ENCODE data around the gene SLC22A17.

DNA sequence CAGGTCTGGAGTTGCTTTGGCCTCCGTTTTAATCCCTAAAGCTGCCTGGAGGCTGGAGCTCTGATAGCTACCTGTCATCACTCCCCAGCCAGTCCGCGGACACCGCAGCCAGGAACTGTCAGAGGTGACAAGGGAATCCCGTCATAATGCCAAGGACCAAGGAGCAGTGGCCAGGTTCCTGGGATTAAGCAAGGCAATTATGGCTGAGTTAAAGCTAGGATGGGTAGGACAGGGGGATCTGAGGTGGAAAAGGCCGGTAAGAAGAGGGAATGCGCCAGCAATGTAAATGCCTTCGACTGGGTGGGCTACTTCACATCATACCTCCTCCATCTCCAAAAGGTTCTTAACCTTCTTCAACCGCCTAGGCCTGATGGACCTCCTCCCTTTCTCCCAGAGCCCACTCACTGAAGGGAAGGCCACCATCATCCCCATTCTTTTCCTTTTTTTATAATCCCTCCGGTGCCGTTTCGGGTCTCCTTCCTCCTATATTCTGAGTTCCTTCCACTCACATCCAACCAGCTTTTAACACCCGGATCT is 51.9 kb downstream of the SLC22A17 start:
- TF ChIP-seq CTCF (IDR thresholded peaks at IDR 0.05) (no peak), POLR2A (IDR thresholded peaks at IDR 0.05) (no peak), EP300 (IDR thresholded peaks at IDR 0.05) (no peak)

Data from tibial nerve (tissue), 4 donors.